ENCODE data around the gene DCLRE1A. TPM values are rescaled to one million over a fixed set of nuclear protein-coding genes. Genes with fewer than 3 reads are reported as not detected.

The DCLRE1A gene
- total RNA-seq, 1 experiment from 2014 or later = 5.1 TPM

GRCh38 chr10:113788604-113789083, 65.2 kb downstream of the DCLRE1A start:
- peak; percentile 14 for DNase-seq (ENCODE audit: low spot score)

Small RNA genes lying within 50 kb of the gene (small RNA-seq; reads per million reads assigned to genes)
- not detected for gene RF00560

Other genes starting within 250 kb of the DCLRE1A start
- not detected in 2 replicates for gene NRAP, start 190.0 kb downstream of the DCLRE1A start, total RNA-seq (2014; rRNA removed; shearing (Covaris generic))
- 22.2 TPM in 2 replicates for gene CASP7, start 174.2 kb downstream of the DCLRE1A start, total RNA-seq (2014; rRNA removed; shearing (Covaris generic))
- 0.55 TPM in 1 of 2 replicates, not detected in the other for gene PLEKHS1, start 102.4 kb downstream of the DCLRE1A start, total RNA-seq (2014; rRNA removed; shearing (Covaris generic))
- gene NHLRC2, start 579 bp upstream of the DCLRE1A start, total RNA-seq (2014; rRNA removed; shearing (Covaris generic)) = 23.3 and 29.1 TPM in 2 replicates
- gene ADRB1, start 189.8 kb upstream of the DCLRE1A start, total RNA-seq (2014; rRNA removed; shearing (Covaris generic)) = 1.3 and 1.4 TPM in 2 replicates